ENCODE measurements around the gene SEMA4A.
"Not testable (repeated sequence)": the region's sequence is repeated elsewhere in the genome, so short reads cannot be mapped to it uniquely, and the experiment has no call there.

The SEMA4A gene

GRCh38 chr1:156198831-156199349 is 45.5 kb downstream of the SEMA4A start:
- DNase-seq: no peak

- no peak for DNase-seq
Observed at GRCh38 chr1:156200044-156200443, 46.7 kb downstream of the SEMA4A start.

DNA sequence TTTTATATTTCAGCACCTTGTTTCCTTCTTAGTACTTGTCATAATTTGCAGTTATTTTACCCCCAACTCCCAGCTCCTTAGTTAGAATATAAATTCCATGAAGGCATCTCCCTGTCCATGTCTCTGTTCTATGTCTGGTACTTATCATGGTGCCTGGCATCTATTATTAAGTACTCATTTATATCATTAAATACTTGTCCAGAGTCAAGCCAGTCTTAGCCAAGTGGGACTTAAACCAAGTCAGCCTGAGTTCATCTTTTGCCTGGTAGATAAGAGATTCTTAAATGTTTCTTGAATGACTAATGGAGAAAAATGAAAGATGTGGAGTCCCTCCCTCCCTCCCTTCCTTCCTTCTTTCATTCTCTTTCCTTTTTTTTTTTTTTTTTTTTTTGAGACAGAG is 49.9 kb downstream of the SEMA4A start:
- DNase-seq: no peak

DNA sequence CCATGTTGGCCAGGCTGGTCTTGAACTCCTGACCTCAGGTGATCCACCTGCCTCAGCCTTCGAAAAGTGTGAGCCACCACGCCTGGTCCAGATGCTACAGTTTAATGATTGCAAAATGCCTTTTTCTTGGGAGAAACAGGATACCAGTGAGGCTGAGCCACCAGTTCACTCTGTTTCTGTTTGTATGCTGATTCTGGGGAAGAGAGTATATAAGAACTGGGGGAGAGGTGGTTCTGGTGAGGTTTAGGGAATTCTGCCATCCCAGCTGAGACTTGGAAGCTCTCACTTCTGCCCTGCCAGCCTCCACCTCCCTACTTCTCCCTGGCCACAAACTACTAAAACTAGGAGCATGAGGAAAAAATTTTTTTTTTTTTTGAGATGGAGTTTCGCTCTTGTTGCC is 51.3 kb downstream of the SEMA4A start:
- DNase-seq: no peak

DNA sequence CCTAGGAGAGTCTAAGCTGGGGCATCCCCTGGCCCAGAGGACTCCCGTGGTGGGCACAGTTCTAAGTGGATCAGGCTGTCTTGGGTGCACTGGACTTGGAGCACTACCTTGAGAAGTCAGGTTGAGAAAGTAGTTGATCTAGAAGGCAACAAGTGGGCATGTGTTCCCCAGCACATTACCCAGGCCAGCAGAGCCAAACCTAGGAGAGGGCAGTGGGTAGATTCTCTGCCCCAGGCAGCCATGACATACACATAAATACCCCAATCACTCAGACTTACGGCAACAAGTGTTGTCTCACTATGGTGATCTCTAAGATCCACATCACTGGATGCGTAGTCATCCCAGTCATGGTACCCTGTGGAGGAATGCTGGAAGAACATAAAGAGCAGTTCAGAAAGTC is 57.9 kb downstream of the SEMA4A start:
- DNase-seq: no peak

- no peak for DNase-seq
Observed at GRCh38 chr1:156212130-156212529, 58.7 kb downstream of the SEMA4A start.

- peak; percentile 86 for DNase-seq
Observed at GRCh38 chr1:156212833-156213643, 59.7 kb downstream of the SEMA4A start, which contains the start of gene PMF1. PMF1 (plus strand) TSS chr1:156213007; CDS start chr1:156213016, 9 bp downstream.

GRCh38 chr1:156213644-156213966 is 60.2 kb downstream of the SEMA4A start:
- DNase-seq: no peak

DNA sequence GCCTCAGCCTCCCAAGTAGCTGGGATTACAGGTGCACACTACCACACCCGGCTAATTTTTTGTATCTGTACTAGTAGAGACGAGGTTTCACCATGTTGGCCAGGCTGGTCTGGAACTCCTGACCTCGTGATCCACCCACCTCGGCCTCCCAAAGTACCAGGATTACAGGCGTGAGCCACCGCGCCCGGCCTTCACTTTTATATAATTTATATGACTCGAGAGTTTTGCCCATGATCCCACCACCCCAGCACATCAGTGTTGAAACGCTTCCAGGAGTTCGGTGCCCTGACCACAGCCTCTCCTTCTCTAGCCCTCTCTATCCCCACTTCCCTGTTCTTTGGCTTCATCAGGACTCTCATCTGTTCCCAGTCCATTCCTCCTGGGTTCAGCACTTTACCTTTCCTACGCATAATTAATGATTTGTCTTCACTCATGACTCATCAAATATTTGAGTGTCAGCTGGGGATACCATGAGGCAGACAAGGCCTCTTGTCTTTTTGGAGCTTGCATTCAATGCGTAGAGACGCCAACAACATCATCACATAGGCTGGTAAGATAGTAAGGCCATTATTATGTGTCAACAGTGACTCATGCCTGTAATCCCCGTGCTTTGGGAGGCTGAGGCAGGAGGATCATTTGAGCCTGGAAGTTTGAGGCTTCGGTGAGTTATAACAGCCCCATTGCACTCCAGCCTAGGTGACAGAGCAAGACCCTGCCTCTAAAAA is 60.8 kb downstream of the SEMA4A start:
- DNase-seq: no peak

- DNase-seq: not testable (repeated sequence)
Observed at GRCh38 chr1:156216361-156217086, 63.1 kb downstream of the SEMA4A start.

- no peak for DNase-seq
Observed at GRCh38 chr1:156217871-156218270, 64.5 kb downstream of the SEMA4A start.

DNA sequence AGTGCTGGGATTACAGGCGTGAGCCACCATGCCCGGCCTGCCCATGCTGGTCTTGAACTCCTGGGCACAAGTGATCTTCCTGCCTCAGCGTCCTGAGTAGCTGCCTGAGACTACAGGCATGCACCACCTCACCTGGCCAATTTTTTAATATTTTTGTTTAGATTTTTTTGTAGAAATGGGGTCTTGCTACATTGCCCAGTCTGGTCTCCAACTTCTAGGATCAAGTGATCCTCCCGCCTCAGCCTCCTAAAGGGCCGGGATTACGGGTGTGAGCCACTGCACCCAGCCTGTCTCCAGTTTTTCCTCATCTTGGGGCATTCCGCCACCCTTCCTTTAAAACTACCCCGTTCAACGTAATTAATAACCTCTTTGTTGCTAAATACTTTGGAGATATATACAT is 66.8 kb downstream of the SEMA4A start:
- DNase-seq: no peak

- DNase-seq: no peak
Observed at GRCh38 chr1:156221986-156222692, 68.8 kb downstream of the SEMA4A start.

GRCh38 chr1:156225677-156226014 is 72.3 kb downstream of the SEMA4A start:
- no peak for DNase-seq

- no peak for DNase-seq
Observed at GRCh38 chr1:156226116-156226538, 72.7 kb downstream of the SEMA4A start.

GRCh38 chr1:156226782-156227181 is 73.4 kb downstream of the SEMA4A start:
- DNase-seq: no peak

All from NCI-H1436 treated with DMSO at 0.1 percent for 48 hours (cell line).